ENCODE results near the gene TTC23. TPM values are rescaled to one million over a fixed set of nuclear protein-coding genes. Genes with fewer than 3 reads are reported as not detected.

Gene TTC23
- polyA plus RNA-seq, 1 donor (not counting 4 experiments of a cell fraction or from before 2014, with no cell fraction given) = 6.7 TPM

DNA sequence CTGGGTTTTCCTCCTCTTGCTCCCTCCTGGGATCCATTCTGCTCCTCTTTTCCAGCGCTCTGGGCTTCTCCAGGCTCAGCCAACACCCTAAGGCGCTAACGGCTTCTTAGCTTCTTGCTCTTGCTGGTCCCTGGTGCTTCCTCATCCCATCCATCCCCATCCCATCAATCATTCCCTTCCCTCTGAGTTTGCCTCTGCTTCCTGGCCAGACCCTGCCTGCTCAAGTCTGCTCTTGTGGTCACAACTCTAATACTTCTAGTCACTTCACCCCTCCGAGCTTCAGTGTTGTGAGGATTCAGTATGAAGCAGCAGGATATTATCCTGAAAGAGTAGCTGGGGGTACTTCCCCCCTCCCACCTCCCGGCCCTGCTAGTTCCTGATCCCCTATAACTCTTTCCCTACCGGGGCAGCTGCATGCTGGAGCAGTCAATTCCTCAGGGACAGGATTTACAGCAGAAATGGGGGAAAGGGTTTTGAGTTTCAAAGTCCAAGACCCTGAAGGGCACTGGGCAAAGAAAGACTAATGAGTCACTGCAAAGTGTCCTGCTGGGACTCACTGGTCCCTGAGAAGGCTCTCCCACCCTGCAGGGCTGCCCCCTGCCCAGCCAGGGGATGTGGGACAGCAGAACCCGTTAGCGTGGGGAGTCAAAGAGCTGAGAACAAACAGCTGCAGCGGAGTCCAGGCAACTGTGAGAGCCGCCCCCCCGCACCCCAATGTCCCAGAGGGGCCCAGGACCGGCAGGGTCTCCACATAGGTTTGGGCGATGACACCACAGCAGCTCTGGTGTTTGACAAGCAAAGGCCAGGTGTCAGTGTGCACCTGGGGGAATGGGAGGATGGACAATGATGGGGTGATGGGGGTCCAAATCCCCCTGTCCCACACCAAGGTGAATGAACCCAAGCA, 146.8 kb downstream of the TTC23 start:
- TF ChIP-seq, protein P1, sequence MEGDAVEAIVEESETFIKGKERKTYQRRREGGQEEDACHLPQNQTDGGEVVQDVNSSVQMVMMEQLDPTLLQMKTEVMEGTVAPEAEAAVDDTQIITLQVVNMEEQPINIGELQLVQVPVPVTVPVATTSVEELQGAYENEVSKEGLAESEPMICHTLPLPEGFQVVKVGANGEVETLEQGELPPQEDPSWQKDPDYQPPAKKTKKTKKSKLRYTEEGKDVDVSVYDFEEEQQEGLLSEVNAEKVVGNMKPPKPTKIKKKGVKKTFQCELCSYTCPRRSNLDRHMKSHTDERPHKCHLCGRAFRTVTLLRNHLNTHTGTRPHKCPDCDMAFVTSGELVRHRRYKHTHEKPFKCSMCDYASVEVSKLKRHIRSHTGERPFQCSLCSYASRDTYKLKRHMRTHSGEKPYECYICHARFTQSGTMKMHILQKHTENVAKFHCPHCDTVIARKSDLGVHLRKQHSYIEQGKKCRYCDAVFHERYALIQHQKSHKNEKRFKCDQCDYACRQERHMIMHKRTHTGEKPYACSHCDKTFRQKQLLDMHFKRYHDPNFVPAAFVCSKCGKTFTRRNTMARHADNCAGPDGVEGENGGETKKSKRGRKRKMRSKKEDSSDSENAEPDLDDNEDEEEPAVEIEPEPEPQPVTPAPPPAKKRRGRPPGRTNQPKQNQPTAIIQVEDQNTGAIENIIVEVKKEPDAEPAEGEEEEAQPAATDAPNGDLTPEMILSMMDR (optimal IDR thresholded peaks at IDR 0.05 in 1 of 3, IDR thresholded peaks at IDR 0.05 in 1 of 3, conservative IDR thresholded peaks at IDR 0.05 in 1 of 3; ENCODE audit: extremely low read depth in 1 of 3, insufficient read depth in 2 of 3, low read length in 3 of 3) = no peak
- no peak for TF ChIP-seq EZH2 (IDR thresholded peaks at IDR 0.05; ENCODE audit: low read length)
- H3K27ac ChIP-seq (ENCODE audit: control insufficient read depth, insufficient read depth, low read length) = no peak overlapping the region
- no peaks in the 10 kb centered on the region for H4K20me1 ChIP-seq (ENCODE audit: control insufficient read depth, extremely low read depth, insufficient read depth, low read length)
- no peaks in the 10 kb centered on the region for H3K4me1 ChIP-seq (ENCODE audit: control insufficient read depth, extremely low read depth, insufficient read depth, low read length)
- H3K27me3 ChIP-seq (ENCODE audit: control insufficient read depth, extremely low read depth, insufficient read depth, low read length) = peaks cover 62% of the 10 kb centered on the region
- H3K79me2 ChIP-seq (ENCODE audit: control insufficient read depth, insufficient read depth, low read length) = no peaks in the 10 kb centered on the region
- FAIRE-seq = no peak
- H3K9me1 ChIP-seq (ENCODE audit: control insufficient read depth, extremely low read depth, insufficient read depth, low read length) = no peaks in the 10 kb centered on the region
- H3K9ac ChIP-seq (ENCODE audit: control insufficient read depth, extremely low read depth, insufficient read depth, low read length) = no peak overlapping the region
- H2AFZ ChIP-seq (ENCODE audit: control insufficient read depth, low read length) = no peak overlapping the region
- no peaks in the 10 kb centered on the region for H3K9me3 ChIP-seq (ENCODE audit: control insufficient read depth, low read depth, low read length)
- dilution Hi-C loops (cut with MboI; ENCODE audit: extremely low pct_ligation_motif_present, low sequenced_read_pairs) = no loop called here
- H3K36me3 ChIP-seq (ENCODE audit: control insufficient read depth in 2 of 2, extremely low read depth in 1 of 2, insufficient read depth in 2 of 2, low read length in 2 of 2) = no peaks in the 10 kb centered on the region
- DNase-seq (ENCODE audit: low read depth, low spot score) = no peak
- H3K4me3 ChIP-seq (ENCODE audit: control insufficient read depth in 2 of 3, extremely low read depth in 1 of 3, insufficient read depth in 2 of 3, low read depth in 1 of 3, low read length in 3 of 3) = no peak overlapping the region
- H3K4me2 ChIP-seq (ENCODE audit: control insufficient read depth, extremely low read depth, insufficient read depth, low read depth, low read length) = no peak overlapping the region

DNA sequence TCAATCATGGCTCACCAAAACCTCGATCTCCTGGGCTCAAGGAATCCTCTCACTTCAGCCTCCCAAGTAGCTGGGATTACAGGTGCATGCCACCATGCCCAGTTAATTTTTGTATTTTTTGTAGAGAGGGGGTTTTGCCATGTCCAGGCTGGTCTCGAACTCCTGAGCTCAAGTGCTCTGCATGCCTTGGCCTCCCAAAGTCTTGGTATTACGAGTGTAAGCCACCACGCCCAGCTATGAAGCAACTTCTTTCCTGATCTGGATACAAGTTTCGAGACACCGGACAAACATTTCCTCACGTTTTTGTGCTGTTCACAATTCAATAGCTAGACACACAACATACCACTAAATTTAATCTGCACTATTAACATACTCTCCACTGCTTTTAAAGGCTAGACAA, 147.9 kb downstream of the TTC23 start:
- Histone ChIP-seq H3K4me3 (ENCODE audit: control insufficient read depth in 2 of 3, extremely low read depth in 1 of 3, insufficient read depth in 2 of 3, low read depth in 1 of 3, low read length in 3 of 3) (no peak overlapping the region), H3K27ac (ENCODE audit: control insufficient read depth, insufficient read depth, low read length) (no peak overlapping the region), H3K9me1 (ENCODE audit: control insufficient read depth, extremely low read depth, insufficient read depth, low read length) (no peaks in the 10 kb centered on the region), H3K4me2 (ENCODE audit: control insufficient read depth, extremely low read depth, insufficient read depth, low read depth, low read length) (no peak overlapping the region), H3K27me3 (ENCODE audit: control insufficient read depth, extremely low read depth, insufficient read depth, low read length) (peaks cover 51% of the 10 kb centered on the region), H2AFZ (ENCODE audit: control insufficient read depth, low read length) (no peak overlapping the region), H3K9ac (ENCODE audit: control insufficient read depth, extremely low read depth, insufficient read depth, low read length) (no peak overlapping the region), H3K79me2 (ENCODE audit: control insufficient read depth, insufficient read depth, low read length) (no peaks in the 10 kb centered on the region), H3K9me3 (ENCODE audit: control insufficient read depth, low read depth, low read length) (no peaks in the 10 kb centered on the region), H3K4me1 (ENCODE audit: control insufficient read depth, extremely low read depth, insufficient read depth, low read length) (no peaks in the 10 kb centered on the region), H3K36me3 (ENCODE audit: control insufficient read depth in 2 of 2, extremely low read depth in 1 of 2, insufficient read depth in 2 of 2, low read length in 2 of 2) (no peaks in the 10 kb centered on the region), H4K20me1 (ENCODE audit: control insufficient read depth, extremely low read depth, insufficient read depth, low read length) (no peaks in the 10 kb centered on the region)
- no peak for TF ChIP-seq EZH2 (IDR thresholded peaks at IDR 0.05; ENCODE audit: low read length)
- TF ChIP-seq, protein P1 (optimal IDR thresholded peaks at IDR 0.05 in 1 of 3, IDR thresholded peaks at IDR 0.05 in 1 of 3, conservative IDR thresholded peaks at IDR 0.05 in 1 of 3; ENCODE audit: extremely low read depth in 1 of 3, insufficient read depth in 2 of 3, low read length in 3 of 3) = no peak
- FAIRE-seq = no peak
- DNase-seq (ENCODE audit: low read depth, low spot score) = no peak
- dilution Hi-C loops (cut with MboI; ENCODE audit: extremely low pct_ligation_motif_present, low sequenced_read_pairs) = no loop called here
